Activated CD8-positive, alpha-beta memory T cell treated with anti-CD3 and anti-CD28 coated beads for 36 hours (primary cell): ENCODE results near the gene AP1G2. TPM values are rescaled to one million over a fixed set of nuclear protein-coding genes. Genes with fewer than 3 reads are reported as not detected.
"Not testable (repeated sequence)": the region's sequence is repeated elsewhere in the genome, so short reads cannot be mapped to it uniquely, and the experiment has no call there.

Experiments used
- CTCF ChIA-PET: fragments of 350-600 bp; sonication (Branson Sonifier 250); formaldehyde crosslinking; loops from one replicate; lab custom pipeline; 2021; ENCODE audit warnings: antibody characterized with exemption; lab: Charles Lee
- POLR2A ChIA-PET: fragments of 350-600 bp; sonication (Branson Sonifier 250); formaldehyde crosslinking; loops from one replicate; lab custom pipeline; 2021; ENCODE audit warnings: antibody characterized with exemption; lab: Charles Lee
- total RNA-seq, 2 experiments: library from RNA; stranded (reverse); gene quantifications; one replicate each; pipeline ENCODE4 v1.2.3, GENCODE V29; 2021

The AP1G2 gene
- total RNA-seq, 2 experiments from 2014 or later: 135 to 136 TPM

GRCh38 chr14:23537351-23538049 lies 30.1 kb downstream of the AP1G2 start:
- ChIA-PET POLR2A (no interaction called here), CTCF (no interaction called here)

GRCh38 chr14:23536906-23537305 lies 30.7 kb downstream of the AP1G2 start:
- CTCF ChIA-PET, POLR2A ChIA-PET: not testable (repeated sequence)

GRCh38 chr14:23536494-23536893 lies 31.1 kb downstream of the AP1G2 start:
- CTCF ChIA-PET: interaction anchor here (0.8 kb wide), 1 partner anchor 23 kb away, joined by 4 read pairs; no protein-coding TSS in a partner anchor
- POLR2A ChIA-PET: no interaction called here

- POLR2A ChIA-PET: no interaction called here
- CTCF ChIA-PET: interaction anchor here (0.8 kb wide), 1 partner anchor 24 kb away, joined by 4 read pairs; no protein-coding TSS in a partner anchor
Measured at GRCh38 chr14:23535943-23536342, 31.6 kb downstream of the AP1G2 start.

- CTCF ChIA-PET: no interaction called here
Measured at GRCh38 chr14:23533652-23534435, 33.7 kb downstream of the AP1G2 start.

GRCh38 chr14:23532658-23533057 lies 34.9 kb downstream of the AP1G2 start:
- ChIA-PET CTCF (interaction anchor here (0.8 kb wide), 1 partner anchor 27 kb away, joined by 4 read pairs; no protein-coding TSS in a partner anchor), POLR2A (no interaction called here)

More at GRCh38 chr14:23533652-23534435, 33.7 kb downstream of the AP1G2 start:
- POLR2A ChIA-PET: no interaction called here

- ChIA-PET POLR2A (no interaction called here), CTCF (interaction anchor here (0.6 to 1.4 kb wide), 2 partner anchors 8 to 58 kb away, joined by 3 read pairs; no protein-coding TSS in a partner anchor)
Measured at GRCh38 chr14:23531391-23531790, 36.2 kb downstream of the AP1G2 start.

GRCh38 chr14:23530375-23531055 lies 37.1 kb downstream of the AP1G2 start:
- POLR2A ChIA-PET: no interaction called here
- CTCF ChIA-PET: interaction anchor here (0.6 to 1.4 kb wide), 2 partner anchors 9 to 57 kb away, joined by 3 read pairs; no protein-coding TSS in a partner anchor

- ChIA-PET POLR2A (no interaction called here), CTCF (interaction anchor here (0.5 to 1.1 kb wide), 3 partner anchors 11 to 202 kb away, joined by 3 read pairs; no protein-coding TSS in a partner anchor)
Measured at GRCh38 chr14:23529016-23529415, 38.6 kb downstream of the AP1G2 start.

GRCh38 chr14:23528555-23528954 lies 39.0 kb downstream of the AP1G2 start:
- POLR2A ChIA-PET: no interaction called here
- CTCF ChIA-PET: interaction anchor here (0.6 to 1.1 kb wide), 2 partner anchors 12 to 201 kb away, joined by 3 read pairs; no protein-coding TSS in a partner anchor

GRCh38 chr14:23525611-23526010 lies 42.0 kb downstream of the AP1G2 start:
- ChIA-PET POLR2A (no interaction called here), CTCF (no interaction called here)

GRCh38 chr14:23524954-23525353 lies 42.6 kb downstream of the AP1G2 start:
- ChIA-PET CTCF (no interaction called here), POLR2A (no interaction called here)

- CTCF ChIA-PET: interaction anchor here (1.2 to 1.4 kb wide), 2 partner anchors 16 to 36 kb away, joined by 4 read pairs; no protein-coding TSS in a partner anchor
- POLR2A ChIA-PET: no interaction called here
Measured at GRCh38 chr14:23523229-23524016, 44.2 kb downstream of the AP1G2 start.

- ChIA-PET CTCF (interaction anchor here (1.4 kb wide), 1 partner anchor 16 kb away, joined by 4 read pairs; no protein-coding TSS in a partner anchor), POLR2A (no interaction called here)
Measured at GRCh38 chr14:23522643-23523198, 44.9 kb downstream of the AP1G2 start.

- POLR2A ChIA-PET: no interaction called here
- CTCF ChIA-PET: interaction anchor here (1.4 kb wide), 2 partner anchors 17 to 18 kb away, joined by 4 read pairs; no protein-coding TSS in a partner anchor
Measured at GRCh38 chr14:23521785-23522640, 45.6 kb downstream of the AP1G2 start.

GRCh38 chr14:23520899-23521533 lies 46.6 kb downstream of the AP1G2 start:
- CTCF ChIA-PET: interaction anchor here (1.4 kb wide), 1 partner anchor 19 kb away, joined by 4 read pairs; no protein-coding TSS in a partner anchor
- POLR2A ChIA-PET: no interaction called here

- ChIA-PET CTCF (no interaction called here), POLR2A (no interaction called here)
Measured at GRCh38 chr14:23518709-23519108, 48.9 kb downstream of the AP1G2 start.
